MM.1S (cell line): ENCODE measurements around the gene PRODH2.

ENCODE experiments used
- CTCF ChIP-seq: fragments of 300-600 bp; sonication (generic); IDR thresholded peaks from 2 replicates; pipeline ENCODE4 v1.5.1; 2016; ENCODE audit warnings: antibody characterized with exemption, low read length, mixed read lengths
- EZH2 ChIP-seq: fragments of 300-600 bp; sonication (generic); optimal IDR thresholded peaks from 2 replicates; pipeline ENCODE3; 2017; ENCODE audit warnings: low read depth, mild to moderate bottlenecking, antibody characterized with exemption, low read length, mixed read lengths
- EZH2phosphoT487 ChIP-seq: fragments of 300-600 bp; sonication (generic); IDR thresholded peaks from 2 replicates; pipeline ENCODE4 v1.6.1; 2018; ENCODE audit warnings: antibody characterized with exemption, low read length

DNA sequence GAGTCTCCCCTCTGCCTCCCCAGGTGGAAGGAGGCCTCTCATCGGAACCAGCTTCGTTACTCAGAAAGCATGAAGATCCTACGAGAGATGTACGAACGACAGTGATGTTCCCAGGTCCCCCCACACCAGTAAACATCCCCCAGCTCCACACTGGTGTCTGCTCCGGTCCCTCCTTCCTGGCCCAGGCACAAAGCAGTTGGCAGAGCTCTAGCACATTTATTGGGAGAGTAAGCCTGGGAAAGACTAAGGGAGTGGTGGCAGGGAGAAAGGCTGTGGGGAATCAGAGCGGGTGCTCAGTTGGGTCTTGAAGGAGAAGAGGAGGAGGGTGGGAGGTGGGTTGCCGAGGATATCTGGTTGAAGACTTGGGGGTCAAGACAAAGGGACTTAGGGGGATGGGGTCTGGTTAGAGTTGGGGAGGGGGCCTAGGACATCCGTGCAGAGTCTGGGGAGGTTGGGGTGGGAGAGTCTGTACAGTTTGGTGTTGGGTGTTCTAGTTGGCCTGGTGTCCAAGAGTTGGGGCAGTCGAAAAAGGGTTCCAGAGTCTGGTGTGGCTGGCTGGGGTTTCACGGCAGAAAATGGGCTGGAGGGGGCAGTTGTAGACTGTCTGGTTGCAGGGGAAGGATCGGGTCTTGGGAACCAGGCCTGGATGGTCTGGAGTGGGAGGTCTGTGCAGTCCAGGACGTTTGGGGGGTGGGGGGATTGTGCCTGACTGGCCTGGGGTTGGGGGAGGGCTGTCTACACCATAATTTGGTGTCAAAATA, 58.1 kb downstream of the PRODH2 start:
- TF ChIP-seq CTCF (no peak), EZH2 (no peak), EZH2phosphoT487 (no peak)
